ENCODE data around the gene OR4C16.

Gene OR4C16

GRCh38 chr11:55571828-55572227 lies at the start of gene OR4C16:
Gene OR4C16 (plus strand): TSS chr11:55572128. CDS start chr11:55572128, 0 bp downstream.
- no peak for DNase-seq

GRCh38 chr11:55554169-55554568 lies 17.8 kb upstream of the OR4C16 start, which contains the start of gene OR4C15:
Gene OR4C15 (plus strand): TSS chr11:55554469. CDS start chr11:55554469, 0 bp downstream.
- no peak for DNase-seq

- DNase-seq, result no peak
These were observed 620 bp downstream of the OR4C16 start for GRCh38 chr11:55572548-55572947.

- DNase-seq, result no peak
These were observed 35.6 kb downstream of the OR4C16 start, which contains the start of gene OR4C11 for GRCh38 chr11:55607545-55607944. Gene OR4C11 (minus strand): TSS chr11:55607645. CDS start chr11:55604373, 3,272 bp downstream.
